Right lobe of liver (tissue), 4 donors: ENCODE measurements around the gene EDRF1.

ENCODE experiments used
- CTCF ChIP-seq, 4 donors: fragments of 200-600 bp in 3 of 4; fragments of 450-650 bp in 1 of 4; IDR thresholded peaks; one replicate each; pipeline versions ENCODE4 v1.5.1 to v1.8.0; 2016 to 2022; ENCODE audit warnings: antibody characterized with exemption in 4 of 4, mild to moderate bottlenecking in 2 of 4
- POLR2A ChIP-seq: fragments of 450-650 bp; IDR thresholded peaks from one replicate; pipeline ENCODE4 v1.6.1; 2017; ENCODE audit warnings: antibody characterized with exemption, mild to moderate bottlenecking
- donor health status: DM: no; HTN: no; CAD: no.
- donor health status: DM: no; HTN: no; CAD: no.
- donor health status: DM: no; HTN: yes; CAD: no.

- TF ChIP-seq CTCF (IDR thresholded peaks at IDR 0.05) (no peak), POLR2A (no peak)
Observed at GRCh38 chr10:125726914-125727313, 7.4 kb downstream of the EDRF1 start.
